ENCODE data around the gene CDC5L.

GRCh38 chr6:44415873-44416502 lies 28.5 kb downstream of the CDC5L start:
- TF ChIP-seq POLR2A (IDR thresholded peaks at IDR 0.05) (no peak), CTCF (IDR thresholded peaks at IDR 0.05) (no peak), POLR2AphosphoS5 (IDR thresholded peaks at IDR 0.05) (no peak)

Data from prostate gland (tissue), 2 donors.